Medulla oblongata (tissue), 1 donor: ENCODE data around the gene CLIC5.
A peak's percentile ranks its signal among the peaks of the same experiment; 100 is the strongest.

Source experiments
- DNase-seq: peaks from one replicate; pipeline ENCODE4 v3.0.0-alpha.2; 2015; ENCODE audit errors: extremely low spot score

CLIC5 gene

GRCh38 chr6:46015119-46015968 is at the start of gene CLIC5:
TSS of gene CLIC5 (minus strand) at chr6:46015860. CDS start at chr6:46015542, 318 bp downstream.
- DNase-seq: no peak

GRCh38 chr6:46062991-46063390 is 47.3 kb upstream of the CLIC5 start:
- no peak for DNase-seq

GRCh38 chr6:46062312-46062711 is 46.7 kb upstream of the CLIC5 start:
- DNase-seq: no peak

- no peak for DNase-seq
These were observed 45.8 kb upstream of the CLIC5 start for GRCh38 chr6:46061497-46061896.

GRCh38 chr6:46059608-46060007 is 43.9 kb upstream of the CLIC5 start:
- DNase-seq: no peak

- DNase-seq: no peak
These were observed 43.3 kb upstream of the CLIC5 start for GRCh38 chr6:46058951-46059350.

GRCh38 chr6:46057792-46058191 is 42.1 kb upstream of the CLIC5 start:
- DNase-seq: no peak

- DNase-seq: no peak
These were observed 41.4 kb upstream of the CLIC5 start for GRCh38 chr6:46056906-46057529.

- DNase-seq: no peak
These were observed 38.9 kb upstream of the CLIC5 start for GRCh38 chr6:46054516-46054915.

- no peak for DNase-seq
These were observed 37.6 kb upstream of the CLIC5 start for GRCh38 chr6:46053039-46053933.

GRCh38 chr6:46052479-46052878 is 36.8 kb upstream of the CLIC5 start:
- DNase-seq: no peak

GRCh38 chr6:46051962-46052361 is 36.3 kb upstream of the CLIC5 start:
- no peak for DNase-seq

- DNase-seq: no peak
These were observed 35.3 kb upstream of the CLIC5 start for GRCh38 chr6:46050845-46051405.

GRCh38 chr6:46048646-46049297 is 33.1 kb upstream of the CLIC5 start:
- no peak for DNase-seq

- no peak for DNase-seq
These were observed 31.0 kb upstream of the CLIC5 start for GRCh38 chr6:46046558-46047174.

- DNase-seq: no peak
These were observed 29.4 kb upstream of the CLIC5 start for GRCh38 chr6:46044881-46045617.

- peak; percentile 45 for DNase-seq
These were observed 26.8 kb upstream of the CLIC5 start for GRCh38 chr6:46042355-46042999.

GRCh38 chr6:46040288-46040687 is 24.6 kb upstream of the CLIC5 start:
- DNase-seq: no peak

- no peak for DNase-seq
These were observed 24.0 kb upstream of the CLIC5 start for GRCh38 chr6:46039646-46040045.

- no peak for DNase-seq
These were observed 21.3 kb upstream of the CLIC5 start for GRCh38 chr6:46036911-46037310.
